Astrocyte (in vitro differentiated cells and primary cell): ENCODE data around the gene CNKSR1. TPM values are rescaled to one million over a fixed set of nuclear protein-coding genes. Genes with fewer than 3 reads are reported as not detected.

Experiments
- DNase-seq: peaks from one replicate; pipeline ENCODE4 v3.0.0-alpha.2; 2010; ENCODE audit warnings: low read depth
- FAIRE-seq: peaks from 2 replicates; lab custom pipeline; 2011; peaks lifted over from hg19 to GRCh38; lab: Jason Lieb, UNC
- H2AFZ ChIP-seq: 2 replicates; pipeline ENCODE4 v1.6.0; 2012; ENCODE audit warnings: low read depth, low read length, inconsistent platforms
- H3K27ac ChIP-seq: 2 replicates; pipeline ENCODE4 v1.5.1; 2011; ENCODE audit warnings: low read depth, low read length, inconsistent platforms
- H3K27me3 ChIP-seq: 2 replicates; pipeline ENCODE4 v1.6.0; 2011; ENCODE audit warnings: low read length, inconsistent platforms; ENCODE audit not compliant: insufficient read depth
- H3K36me3 ChIP-seq: 2 replicates; pipeline ENCODE4 v1.5.1; 2011; ENCODE audit warnings: low read length, inconsistent platforms; ENCODE audit not compliant: insufficient read depth
- H3K4me1 ChIP-seq: 2 replicates; pipeline ENCODE4 v1.5.1; 2011; ENCODE audit warnings: low read length, inconsistent platforms; ENCODE audit not compliant: insufficient read depth
- H3K4me2 ChIP-seq: 2 replicates; pipeline ENCODE4 v1.6.0; 2012; ENCODE audit warnings: low read length, inconsistent platforms
- H3K4me3 ChIP-seq: 2 replicates; pipeline ENCODE4 v1.5.1; 2011; ENCODE audit warnings: low read depth, mild to moderate bottlenecking, low read length, inconsistent platforms; ENCODE audit not compliant: insufficient read depth
- H3K79me2 ChIP-seq: 2 replicates; pipeline ENCODE4 v1.6.0; 2012; ENCODE audit warnings: mild to moderate bottlenecking, low read length, inconsistent platforms; ENCODE audit not compliant: insufficient read depth
- H3K9ac ChIP-seq: 2 replicates; pipeline ENCODE4 v1.6.0; 2012; ENCODE audit warnings: mild to moderate bottlenecking, low read length, inconsistent platforms
- H3K9me3 ChIP-seq: 2 replicates; pipeline ENCODE4 v1.5.1; 2012; ENCODE audit warnings: low read depth, mild to moderate bottlenecking, low read length, inconsistent platforms; ENCODE audit not compliant: insufficient read depth
- H4K20me1 ChIP-seq: 2 replicates; pipeline ENCODE4 v1.6.0; 2012; ENCODE audit warnings: low read length, inconsistent platforms; ENCODE audit not compliant: insufficient read depth
- H3K27ac Mint-ChIP-seq: one replicate; pipeline ENCODE4 v1.8.0; 2021; ENCODE audit warnings: mild to moderate bottlenecking, mixed read lengths; ENCODE audit not compliant: unreplicated experiment
- H3K27me3 Mint-ChIP-seq: one replicate; pipeline ENCODE4 v1.8.0; 2021; ENCODE audit warnings: low read depth, mixed read lengths; ENCODE audit not compliant: unreplicated experiment
- H3K36me3 Mint-ChIP-seq: one replicate; pipeline ENCODE4 v1.8.0; 2021; ENCODE audit warnings: low read depth, mixed read lengths; ENCODE audit not compliant: unreplicated experiment
- H3K4me1 Mint-ChIP-seq: one replicate; pipeline ENCODE4 v1.8.0; 2021; ENCODE audit warnings: low read depth, mixed read lengths; ENCODE audit not compliant: unreplicated experiment
- H3K4me3 Mint-ChIP-seq: one replicate; pipeline ENCODE4 v1.8.0; 2021; ENCODE audit warnings: mild to moderate bottlenecking, moderate library complexity, mixed read lengths; ENCODE audit not compliant: unreplicated experiment
- H3K9me3 Mint-ChIP-seq: one replicate; pipeline ENCODE4 v1.8.0; 2021; ENCODE audit warnings: mild to moderate bottlenecking, mixed read lengths; ENCODE audit not compliant: unreplicated experiment
- EZH2 ChIP-seq: IDR thresholded peaks from 2 replicates; pipeline ENCODE4 v1.6.1; 2012; ENCODE audit warnings: mild to moderate bottlenecking, low read length, inconsistent platforms; ENCODE audit not compliant: insufficient read depth
- total RNA-seq: library from RNA; stranded (reverse); gene quantifications from 2 replicates; pipeline ENCODE4 v1.2.1, GENCODE V29; 2021
- TF ChIP-seq, protein P1 (sequence below): IDR thresholded peaks from 2 replicates; pipeline ENCODE4 v1.5.1; 2011; ENCODE audit warnings: low read depth, mild to moderate bottlenecking, inconsistent platforms, low read length, moderate library complexity; ENCODE audit not compliant: insufficient read depth

Gene CNKSR1
- total RNA-seq, 1 donor from 2014 or later: 5.0 TPM

DNA sequence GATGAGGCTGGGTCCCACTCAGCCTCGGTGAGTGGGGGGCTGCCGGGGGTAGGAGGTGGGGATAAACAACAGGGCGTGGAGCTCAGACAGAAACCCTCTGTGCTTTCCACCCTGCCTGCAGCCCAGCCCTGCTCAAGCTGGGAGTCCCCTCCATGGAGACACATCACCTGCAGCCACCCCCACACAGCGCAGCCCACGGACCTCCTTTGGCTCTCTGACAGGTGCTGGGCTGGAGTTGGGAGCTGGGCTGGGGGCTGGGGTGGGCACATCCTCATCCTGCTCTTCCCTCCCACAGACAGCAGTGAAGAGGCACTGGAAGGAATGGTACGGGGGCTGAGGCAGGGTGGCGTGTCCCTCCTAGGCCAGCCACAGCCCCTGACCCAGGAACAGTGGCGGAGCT is 11.2 kb downstream of the CNKSR1 start:
- TF ChIP-seq, protein P1, sequence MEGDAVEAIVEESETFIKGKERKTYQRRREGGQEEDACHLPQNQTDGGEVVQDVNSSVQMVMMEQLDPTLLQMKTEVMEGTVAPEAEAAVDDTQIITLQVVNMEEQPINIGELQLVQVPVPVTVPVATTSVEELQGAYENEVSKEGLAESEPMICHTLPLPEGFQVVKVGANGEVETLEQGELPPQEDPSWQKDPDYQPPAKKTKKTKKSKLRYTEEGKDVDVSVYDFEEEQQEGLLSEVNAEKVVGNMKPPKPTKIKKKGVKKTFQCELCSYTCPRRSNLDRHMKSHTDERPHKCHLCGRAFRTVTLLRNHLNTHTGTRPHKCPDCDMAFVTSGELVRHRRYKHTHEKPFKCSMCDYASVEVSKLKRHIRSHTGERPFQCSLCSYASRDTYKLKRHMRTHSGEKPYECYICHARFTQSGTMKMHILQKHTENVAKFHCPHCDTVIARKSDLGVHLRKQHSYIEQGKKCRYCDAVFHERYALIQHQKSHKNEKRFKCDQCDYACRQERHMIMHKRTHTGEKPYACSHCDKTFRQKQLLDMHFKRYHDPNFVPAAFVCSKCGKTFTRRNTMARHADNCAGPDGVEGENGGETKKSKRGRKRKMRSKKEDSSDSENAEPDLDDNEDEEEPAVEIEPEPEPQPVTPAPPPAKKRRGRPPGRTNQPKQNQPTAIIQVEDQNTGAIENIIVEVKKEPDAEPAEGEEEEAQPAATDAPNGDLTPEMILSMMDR: no peak
- no peak for TF ChIP-seq EZH2
- H3K27ac Mint-ChIP-seq: no peak overlapping the region
- peaks cover 5% of the 10 kb centered on the region for H3K36me3 Mint-ChIP-seq
- H3K4me1 ChIP-seq: no peaks in the 10 kb centered on the region
- FAIRE-seq (no peak), DNase-seq (no peak)
- H3K9me3 ChIP-seq: no peaks in the 10 kb centered on the region
- H3K9ac ChIP-seq: no peak overlapping the region
- H3K36me3 ChIP-seq: no peaks in the 10 kb centered on the region
- H3K4me1 Mint-ChIP-seq: no peaks in the 10 kb centered on the region
- peaks cover under 1% of the 10 kb centered on the region for H3K27me3 ChIP-seq
- no peaks in the 10 kb centered on the region for H4K20me1 ChIP-seq
- no peak overlapping the region for H3K4me3 ChIP-seq
- H2AFZ ChIP-seq: no peak overlapping the region
- peaks cover 5% of the 10 kb centered on the region for H3K9me3 Mint-ChIP-seq
- no peaks in the 10 kb centered on the region for H3K79me2 ChIP-seq
- no peak overlapping the region for H3K27ac ChIP-seq
- H3K27me3 Mint-ChIP-seq: peaks cover 13% of the 10 kb centered on the region
- H3K4me3 Mint-ChIP-seq: no peak overlapping the region
- no peak overlapping the region for H3K4me2 ChIP-seq

GRCh38 chr1:26189331-26189730 is 12.0 kb downstream of the CNKSR1 start:
- TF ChIP-seq EZH2: no peak
- TF ChIP-seq, protein P1: no peak
- H3K27ac ChIP-seq: no peak overlapping the region
- H3K27ac Mint-ChIP-seq: no peak overlapping the region

GRCh38 chr1:26189751-26190275 is 12.5 kb downstream of the CNKSR1 start:
- Mint-ChIP-seq H3K27ac (no peak overlapping the region), H3K27me3 (peaks cover 23% of the 10 kb centered on the region), H3K4me3 (no peak overlapping the region), H3K36me3 (peaks cover 5% of the 10 kb centered on the region), H3K9me3 (peaks cover 5% of the 10 kb centered on the region), H3K4me1 (no peaks in the 10 kb centered on the region)
- H3K4me2 ChIP-seq: no peak overlapping the region
- H3K27me3 ChIP-seq: peaks cover 10% of the 10 kb centered on the region
- H2AFZ ChIP-seq: no peak overlapping the region
- FAIRE-seq (no peak), DNase-seq (no peak)
- TF ChIP-seq, protein P1: no peak
- no peak for TF ChIP-seq EZH2
- no peak overlapping the region for H3K9ac ChIP-seq
- no peaks in the 10 kb centered on the region for H3K36me3 ChIP-seq
- H3K79me2 ChIP-seq: no peaks in the 10 kb centered on the region
- no peak overlapping the region for H3K4me3 ChIP-seq
- H3K9me3 ChIP-seq: no peaks in the 10 kb centered on the region
- no peaks in the 10 kb centered on the region for H3K4me1 ChIP-seq
- H3K27ac ChIP-seq: no peak overlapping the region
- H4K20me1 ChIP-seq: no peaks in the 10 kb centered on the region

More at GRCh38 chr1:26189331-26189730, 12.0 kb downstream of the CNKSR1 start:
- Mint-ChIP-seq H3K4me3 (no peak overlapping the region), H3K36me3 (peaks cover 5% of the 10 kb centered on the region), H3K4me1 (no peaks in the 10 kb centered on the region), H3K27me3 (peaks cover 20% of the 10 kb centered on the region), H3K9me3 (peaks cover 5% of the 10 kb centered on the region)
- no peak overlapping the region for H3K9ac ChIP-seq
- H3K4me2 ChIP-seq: no peak overlapping the region
- no peak overlapping the region for H2AFZ ChIP-seq
- no peaks in the 10 kb centered on the region for H4K20me1 ChIP-seq
- FAIRE-seq (no peak), DNase-seq (no peak)
- H3K79me2 ChIP-seq: no peaks in the 10 kb centered on the region
- no peaks in the 10 kb centered on the region for H3K36me3 ChIP-seq
- H3K9me3 ChIP-seq: no peaks in the 10 kb centered on the region
- H3K4me1 ChIP-seq: no peaks in the 10 kb centered on the region
- H3K4me3 ChIP-seq: no peak overlapping the region
- peaks cover 8% of the 10 kb centered on the region for H3K27me3 ChIP-seq
